Prostate gland (tissue), 2 donors: ENCODE data around the gene ZNF607.

Experiments used
- CTCF ChIP-seq, 4 experiments: fragments of 200-600 bp in 2 of 4; fragments of 450-650 bp in 2 of 4; sonication (generic) in 2 of 4; IDR thresholded peaks; 1 replicate in 3 of 4; 2 replicates in 1 of 4; pipeline ENCODE4 v1.5.1; 2016 to 2019; ENCODE audit warnings: antibody characterized with exemption in 4 of 4, mild to moderate bottlenecking in 2 of 4, moderate library complexity in 2 of 4
- POLR2A ChIP-seq: fragments of 450-650 bp; IDR thresholded peaks from one replicate; pipeline ENCODE4 v1.6.1; 2016; ENCODE audit warnings: antibody characterized with exemption, mild to moderate bottlenecking
- POLR2AphosphoS5 ChIP-seq: sonication (generic); formaldehyde crosslinking; IDR thresholded peaks from one replicate; pipeline ENCODE4 v1.6.1; 2017; ENCODE audit warnings: antibody characterized with exemption

- TF ChIP-seq CTCF (IDR thresholded peaks at IDR 0.05) (no peak), POLR2AphosphoS5 (no peak), POLR2A (no peak)
Measured at GRCh38 chr19:37698216-37698615, 21.3 kb downstream of the ZNF607 start.
